Measurements from ENCODE around the gene MLLT1. TPM values are rescaled to one million over a fixed set of nuclear protein-coding genes. Genes with fewer than 3 reads are reported as not detected.

MLLT1 gene
- total RNA-seq, 1 experiment from 2014 or later: 44.2 TPM

DNA sequence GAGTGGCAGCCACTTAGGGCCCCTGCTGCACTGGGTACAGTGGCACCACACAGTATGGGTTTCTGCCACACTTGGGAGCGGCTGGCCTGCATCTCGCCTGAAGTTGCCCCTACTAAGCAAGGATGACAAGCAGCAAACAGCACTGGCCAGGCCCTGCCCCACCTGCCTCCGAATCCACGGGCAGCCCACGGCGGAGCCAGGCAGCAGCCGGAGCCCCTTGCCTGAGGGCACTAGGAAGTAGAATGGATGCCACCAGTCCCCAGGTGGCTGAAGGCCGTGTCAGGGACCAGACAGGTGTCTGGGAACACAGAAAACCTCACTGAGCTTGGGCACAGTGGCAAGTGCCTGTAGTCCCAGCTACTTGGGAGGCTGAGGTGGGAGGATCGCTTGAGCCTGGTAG is 19.4 kb downstream of the MLLT1 start:
- Histone ChIP-seq H3F3A (ENCODE audit: insufficient read depth, low read depth) (no peaks in the 10 kb centered on the region), H3K4me1 (replicated peaks; ENCODE audit: insufficient read depth) (no peaks in the 10 kb centered on the region), H3K27me3 (ENCODE audit: insufficient read depth, low read depth) (no peaks in the 10 kb centered on the region), H3K36me3 (ENCODE audit: low read depth) (no peaks in the 10 kb centered on the region), H4K20me1 (ENCODE audit: insufficient read depth) (no peaks in the 10 kb centered on the region), H3K79me2 (ENCODE audit: low read depth) (no peaks in the 10 kb centered on the region), H3K4me3 (no peak overlapping the region), H3K4me2 (no peak overlapping the region), H2AFZ (no peak overlapping the region), H3K9me3 (ENCODE audit: insufficient read depth, low read depth) (no peaks in the 10 kb centered on the region), H3K9me2 (ENCODE audit: insufficient read depth) (no peaks in the 10 kb centered on the region), H3K27ac (no peak overlapping the region)
- BruUV-seq (replicated peaks): no TSS peak
- no peak for DNase-seq
- intact Hi-C loops (cut with micrococcal nuclease; ENCODE audit: unreplicated experiment): no loop called here
- TF ChIP-seq, protein P1, sequence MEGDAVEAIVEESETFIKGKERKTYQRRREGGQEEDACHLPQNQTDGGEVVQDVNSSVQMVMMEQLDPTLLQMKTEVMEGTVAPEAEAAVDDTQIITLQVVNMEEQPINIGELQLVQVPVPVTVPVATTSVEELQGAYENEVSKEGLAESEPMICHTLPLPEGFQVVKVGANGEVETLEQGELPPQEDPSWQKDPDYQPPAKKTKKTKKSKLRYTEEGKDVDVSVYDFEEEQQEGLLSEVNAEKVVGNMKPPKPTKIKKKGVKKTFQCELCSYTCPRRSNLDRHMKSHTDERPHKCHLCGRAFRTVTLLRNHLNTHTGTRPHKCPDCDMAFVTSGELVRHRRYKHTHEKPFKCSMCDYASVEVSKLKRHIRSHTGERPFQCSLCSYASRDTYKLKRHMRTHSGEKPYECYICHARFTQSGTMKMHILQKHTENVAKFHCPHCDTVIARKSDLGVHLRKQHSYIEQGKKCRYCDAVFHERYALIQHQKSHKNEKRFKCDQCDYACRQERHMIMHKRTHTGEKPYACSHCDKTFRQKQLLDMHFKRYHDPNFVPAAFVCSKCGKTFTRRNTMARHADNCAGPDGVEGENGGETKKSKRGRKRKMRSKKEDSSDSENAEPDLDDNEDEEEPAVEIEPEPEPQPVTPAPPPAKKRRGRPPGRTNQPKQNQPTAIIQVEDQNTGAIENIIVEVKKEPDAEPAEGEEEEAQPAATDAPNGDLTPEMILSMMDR (conservative IDR thresholded peaks at IDR 0.05): no peak
- POLR2A ChIA-PET (ENCODE audit: unreplicated experiment): no interaction called here
- CTCF ChIA-PET: no interaction called here

DNA sequence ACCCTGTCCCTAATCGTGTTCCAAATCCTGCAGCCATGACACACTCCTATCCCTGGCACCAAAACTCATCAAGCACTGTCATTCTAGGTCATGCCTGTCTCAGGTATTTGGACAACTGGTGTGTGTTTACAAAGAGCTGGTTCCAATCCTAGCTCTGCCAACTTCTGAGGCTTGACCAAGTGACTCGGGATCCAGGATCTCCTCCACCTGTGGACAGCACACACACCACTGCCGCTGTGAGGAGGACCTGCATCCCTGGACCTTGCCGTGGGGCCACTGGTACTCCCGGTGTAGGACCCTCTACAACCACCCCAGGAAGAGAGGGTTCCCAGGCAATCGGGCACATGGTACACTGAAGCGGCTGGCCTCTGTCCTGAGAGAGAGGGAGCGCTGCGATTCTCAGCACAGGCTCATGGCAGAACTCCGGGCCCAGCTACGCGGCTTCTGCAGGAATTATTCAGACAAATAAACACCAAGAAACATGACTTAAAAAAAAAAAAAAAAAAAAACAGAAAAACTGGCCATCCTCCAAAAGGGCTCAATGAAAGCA is 20.4 kb downstream of the MLLT1 start:
- intact Hi-C loops (cut with micrococcal nuclease; ENCODE audit: unreplicated experiment): no loop called here
- Histone ChIP-seq H3K79me2 (ENCODE audit: low read depth) (peaks cover 1% of the 10 kb centered on the region; the same call in 1 of the 2 replicates), H3K36me3 (ENCODE audit: low read depth) (no peaks in the 10 kb centered on the region), H3K9me2 (ENCODE audit: insufficient read depth) (no peaks in the 10 kb centered on the region), H3K4me1 (replicated peaks; ENCODE audit: insufficient read depth) (no peaks in the 10 kb centered on the region), H3K4me3 (no peak overlapping the region), H3K27me3 (ENCODE audit: insufficient read depth, low read depth) (no peaks in the 10 kb centered on the region), H3K4me2 (no peak overlapping the region), H3K9me3 (ENCODE audit: insufficient read depth, low read depth) (no peaks in the 10 kb centered on the region), H4K20me1 (ENCODE audit: insufficient read depth) (no peaks in the 10 kb centered on the region), H3F3A (ENCODE audit: insufficient read depth, low read depth) (no peaks in the 10 kb centered on the region), H2AFZ (no peak overlapping the region), H3K27ac (no peak overlapping the region)
- CTCF ChIA-PET: no interaction called here
- POLR2A ChIA-PET (ENCODE audit: unreplicated experiment): no interaction called here
- no peak for TF ChIP-seq EZH2 (IDR thresholded peaks at IDR 0.05; ENCODE audit: low read depth)
- TF ChIP-seq, protein P1 (conservative IDR thresholded peaks at IDR 0.05): no peak
- no TSS peak for BruUV-seq (replicated peaks)
- no peak for DNase-seq

DNA sequence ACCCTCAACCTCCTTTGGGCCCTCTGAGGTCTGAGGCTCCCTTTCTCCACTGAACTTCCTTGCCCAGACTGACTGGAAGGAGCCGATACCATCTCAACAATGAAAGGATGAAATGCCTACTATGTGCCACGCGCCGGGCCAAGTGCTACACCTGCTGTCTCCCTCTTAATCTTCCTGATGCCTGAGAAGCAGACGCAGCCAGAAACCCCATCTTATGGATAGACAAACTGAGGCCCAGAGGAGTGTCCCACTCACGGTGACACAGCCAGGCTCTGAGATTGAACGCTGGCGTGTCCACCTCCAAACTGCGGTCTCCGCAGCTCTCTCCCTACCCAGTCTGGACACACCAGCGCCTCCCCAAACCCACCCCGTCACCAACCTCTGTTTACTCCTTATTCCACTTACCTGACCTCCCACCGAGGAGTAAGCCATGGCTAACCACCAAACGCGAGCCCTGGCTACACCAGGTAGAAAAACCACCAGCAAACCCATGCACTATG is 20.9 kb downstream of the MLLT1 start:
- no peaks in the 10 kb centered on the region for H3K9me3 ChIP-seq (ENCODE audit: insufficient read depth, low read depth)
- ChIA-PET POLR2A (ENCODE audit: unreplicated experiment) (no interaction called here), CTCF (no interaction called here)
- no peaks in the 10 kb centered on the region for H3K9me2 ChIP-seq (ENCODE audit: insufficient read depth)
- intact Hi-C loops (cut with micrococcal nuclease; ENCODE audit: unreplicated experiment): no loop called here
- no peak overlapping the region for H2AFZ ChIP-seq
- peaks cover 7% of the 10 kb centered on the region; the same call in 1 of the 2 replicates for H3K79me2 ChIP-seq (ENCODE audit: low read depth)
- H3K4me1 ChIP-seq (replicated peaks; ENCODE audit: insufficient read depth): no peaks in the 10 kb centered on the region
- TF ChIP-seq, protein P1 (conservative IDR thresholded peaks at IDR 0.05): no peak
- TF ChIP-seq EZH2 (IDR thresholded peaks at IDR 0.05; ENCODE audit: low read depth): no peak
- DNase-seq: no peak
- H4K20me1 ChIP-seq (ENCODE audit: insufficient read depth): no peaks in the 10 kb centered on the region
- no peaks in the 10 kb centered on the region for H3F3A ChIP-seq (ENCODE audit: insufficient read depth, low read depth)
- H3K4me3 ChIP-seq: no peak overlapping the region
- no peak overlapping the region for H3K27ac ChIP-seq
- no peaks in the 10 kb centered on the region for H3K36me3 ChIP-seq (ENCODE audit: low read depth)
- no peaks in the 10 kb centered on the region for H3K27me3 ChIP-seq (ENCODE audit: insufficient read depth, low read depth)
- no TSS peak for BruUV-seq (replicated peaks)
- no peak overlapping the region for H3K4me2 ChIP-seq
